Activated CD8-positive, alpha-beta memory T cell treated with anti-CD3 and anti-CD28 coated beads for 48 hours (primary cell): ENCODE data around the gene MTHFD1L.
"Not testable (repeated sequence)": the region's sequence is repeated elsewhere in the genome, so short reads cannot be mapped to it uniquely, and the experiment has no call there.

Experiments
- DNase-seq, 3 experiments: peaks; one replicate each; pipeline ENCODE4 v3.0.0-alpha.2; 2020; ENCODE audit warnings: low read depth in 2 of 3, low spot score in 2 of 3

The MTHFD1L gene

GRCh38 chr6:151014404-151015100 lies 149.1 kb downstream of the MTHFD1L start:
- peak in 1 of 3 experiments; percentile 25 for DNase-seq

DNA sequence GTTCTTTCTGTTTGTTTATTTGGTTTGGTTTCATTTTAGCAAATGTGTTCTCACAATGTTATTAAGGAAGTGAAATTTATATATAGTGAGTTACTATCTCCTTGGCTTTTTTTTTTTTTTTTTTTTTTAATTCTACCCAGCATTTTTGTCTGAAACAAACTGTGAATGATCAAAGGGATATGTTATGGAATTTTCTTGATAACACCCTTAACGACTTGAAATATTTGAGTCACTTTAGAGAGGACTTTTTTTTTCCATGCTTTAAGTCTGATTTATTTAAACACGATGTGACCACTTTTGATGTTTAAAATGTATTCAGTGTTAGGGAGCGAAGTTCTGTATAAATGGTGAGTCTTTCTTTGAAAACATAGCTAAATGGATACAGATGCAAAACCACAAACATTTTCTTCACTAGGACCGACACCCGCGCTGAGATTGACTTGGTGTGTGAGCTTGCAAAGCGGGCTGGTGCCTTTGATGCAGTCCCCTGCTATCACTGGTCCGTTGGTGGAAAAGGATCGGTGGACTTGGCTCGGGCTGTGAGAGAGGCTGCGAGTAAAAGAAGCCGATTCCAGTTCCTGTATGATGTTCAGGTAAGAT lies 149.7 kb downstream of the MTHFD1L start:
- DNase-seq: no peak

GRCh38 chr6:151016107-151016506 lies 150.6 kb downstream of the MTHFD1L start:
- DNase-seq: no peak

DNA sequence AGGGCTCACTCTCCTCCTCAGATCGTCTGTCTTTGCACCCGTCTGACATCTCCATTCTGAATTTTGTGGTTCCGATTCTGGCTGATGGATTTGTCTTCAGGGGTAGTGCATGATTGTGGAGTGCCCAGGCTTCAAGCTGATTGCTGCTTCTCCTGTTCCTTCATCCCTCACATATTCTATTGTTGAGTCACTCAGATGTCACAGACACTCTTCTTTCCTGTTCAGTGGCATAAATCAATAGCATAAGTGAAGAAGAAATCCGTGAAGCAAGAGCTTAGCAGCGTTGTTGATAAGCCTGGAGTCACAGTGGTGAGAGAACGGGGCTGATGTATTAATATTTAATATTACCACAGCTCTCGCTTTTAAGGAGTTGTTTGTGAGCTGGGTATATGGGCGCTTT lies 152.5 kb downstream of the MTHFD1L start:
- no peak for DNase-seq

- DNase-seq: no peak
Observed at GRCh38 chr6:151018911-151019782, 153.6 kb downstream of the MTHFD1L start.

DNA sequence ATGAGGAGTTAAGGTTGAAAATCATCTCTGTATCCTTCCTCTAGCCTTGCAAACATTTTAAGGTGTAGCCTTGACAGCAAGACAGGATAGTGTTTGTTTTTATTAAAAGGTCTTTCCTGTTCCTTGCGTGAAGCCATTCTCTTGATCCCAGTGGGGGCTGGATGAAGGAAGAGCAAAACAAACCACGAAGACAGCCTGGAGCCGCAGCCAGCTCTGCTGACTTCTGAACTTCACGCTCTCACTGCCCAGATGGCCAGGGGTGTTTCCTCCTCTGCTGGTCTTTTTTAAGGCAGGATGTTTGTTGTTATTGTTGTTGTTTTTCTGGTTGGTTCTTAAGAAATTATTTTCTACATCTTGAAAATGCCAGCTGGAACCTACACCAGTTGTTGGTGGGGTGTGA lies 156.4 kb downstream of the MTHFD1L start:
- no peak for DNase-seq

- DNase-seq: no peak
Observed at GRCh38 chr6:151022492-151022891, 157.0 kb downstream of the MTHFD1L start.

DNA sequence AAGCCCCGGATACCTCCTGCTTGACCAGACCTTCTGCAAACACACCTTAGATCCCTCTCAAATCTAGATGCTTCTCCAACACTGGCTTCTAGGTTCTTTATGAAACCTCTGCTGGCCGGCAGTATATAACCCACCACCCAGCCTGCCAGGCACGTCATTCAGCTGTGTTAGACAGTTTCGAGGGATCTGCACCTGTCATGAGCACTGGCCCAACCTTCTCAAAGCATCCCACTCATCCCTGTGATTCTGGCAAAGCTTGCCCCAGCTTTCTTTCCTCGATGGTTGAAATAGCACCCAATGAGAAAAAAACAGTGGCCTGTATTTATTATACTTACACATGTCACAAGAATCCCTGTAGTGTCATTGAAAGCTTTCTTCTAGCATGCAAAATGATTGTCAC lies 157.8 kb downstream of the MTHFD1L start:
- DNase-seq: no peak

- no peak for DNase-seq
Observed at GRCh38 chr6:151024597-151024996, 159.1 kb downstream of the MTHFD1L start.

DNA sequence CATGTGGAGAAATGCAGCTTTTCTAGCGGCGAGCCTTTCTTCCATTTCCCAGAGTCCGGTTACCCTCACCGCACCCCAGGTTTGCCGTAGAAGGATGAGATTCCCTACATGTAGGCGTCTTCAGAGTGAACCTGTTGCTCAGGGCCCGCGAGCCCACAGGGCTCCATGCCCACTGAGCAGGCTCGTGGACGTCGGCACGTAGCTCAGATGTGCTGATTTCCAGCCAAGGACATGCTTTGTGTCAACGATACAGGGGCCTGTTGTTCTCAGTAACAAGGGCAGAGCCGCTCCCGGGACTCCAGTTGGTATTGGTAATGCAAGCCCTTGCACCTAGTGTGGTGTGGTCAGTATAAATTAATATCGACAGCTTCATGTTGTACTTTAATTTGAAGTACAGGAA lies 159.6 kb downstream of the MTHFD1L start:
- no peak for DNase-seq

- DNase-seq: no peak
Observed at GRCh38 chr6:151026041-151026663, 160.7 kb downstream of the MTHFD1L start.

GRCh38 chr6:151027295-151027747 lies 161.8 kb downstream of the MTHFD1L start:
- DNase-seq: no peak

DNA sequence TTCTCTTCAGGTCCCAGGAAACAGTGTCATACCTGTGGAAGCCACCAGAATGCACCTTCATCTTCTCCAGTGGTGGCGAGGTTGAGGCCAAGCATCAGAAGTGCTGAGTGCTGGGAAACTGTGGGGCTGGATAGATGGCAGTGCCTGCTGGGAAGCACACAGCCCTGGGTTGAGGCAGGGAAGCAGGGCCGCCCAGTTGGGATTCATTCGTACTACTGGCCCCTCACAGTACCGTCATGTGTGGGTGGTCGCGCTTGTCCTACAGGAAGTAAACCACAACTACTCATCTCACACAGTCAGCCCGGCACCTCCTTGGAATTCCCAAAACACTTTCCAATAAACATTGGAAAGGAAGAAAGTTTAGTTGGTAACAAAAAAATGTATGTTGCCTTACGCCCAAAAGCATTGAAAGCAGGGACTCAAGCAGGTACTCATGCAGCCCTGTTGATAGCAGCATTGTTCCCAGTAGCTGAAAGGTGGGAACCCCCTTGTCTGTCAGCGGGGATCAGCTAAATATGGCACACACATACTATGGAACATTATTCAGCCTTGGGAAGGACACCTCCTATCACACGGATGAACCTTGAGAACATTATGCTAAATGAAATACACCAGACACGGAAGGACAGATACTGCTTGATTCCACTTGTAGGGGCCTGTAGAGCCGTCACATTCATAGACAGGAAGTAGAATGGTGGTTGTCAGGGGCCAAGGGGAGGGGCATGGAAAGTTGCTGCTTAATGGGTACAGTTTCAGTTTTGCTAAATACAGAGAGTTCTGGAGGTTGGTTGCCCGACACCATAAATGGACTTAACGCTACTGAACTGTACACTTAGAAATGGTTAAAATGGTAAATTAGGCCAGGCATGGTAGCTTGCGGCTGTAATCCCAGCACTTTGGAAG lies 162.7 kb downstream of the MTHFD1L start:
- no peak for DNase-seq

GRCh38 chr6:151029970-151030369 lies 164.5 kb downstream of the MTHFD1L start:
- no peak for DNase-seq

GRCh38 chr6:151032034-151032433 lies 166.5 kb downstream of the MTHFD1L start:
- DNase-seq: no peak

DNA sequence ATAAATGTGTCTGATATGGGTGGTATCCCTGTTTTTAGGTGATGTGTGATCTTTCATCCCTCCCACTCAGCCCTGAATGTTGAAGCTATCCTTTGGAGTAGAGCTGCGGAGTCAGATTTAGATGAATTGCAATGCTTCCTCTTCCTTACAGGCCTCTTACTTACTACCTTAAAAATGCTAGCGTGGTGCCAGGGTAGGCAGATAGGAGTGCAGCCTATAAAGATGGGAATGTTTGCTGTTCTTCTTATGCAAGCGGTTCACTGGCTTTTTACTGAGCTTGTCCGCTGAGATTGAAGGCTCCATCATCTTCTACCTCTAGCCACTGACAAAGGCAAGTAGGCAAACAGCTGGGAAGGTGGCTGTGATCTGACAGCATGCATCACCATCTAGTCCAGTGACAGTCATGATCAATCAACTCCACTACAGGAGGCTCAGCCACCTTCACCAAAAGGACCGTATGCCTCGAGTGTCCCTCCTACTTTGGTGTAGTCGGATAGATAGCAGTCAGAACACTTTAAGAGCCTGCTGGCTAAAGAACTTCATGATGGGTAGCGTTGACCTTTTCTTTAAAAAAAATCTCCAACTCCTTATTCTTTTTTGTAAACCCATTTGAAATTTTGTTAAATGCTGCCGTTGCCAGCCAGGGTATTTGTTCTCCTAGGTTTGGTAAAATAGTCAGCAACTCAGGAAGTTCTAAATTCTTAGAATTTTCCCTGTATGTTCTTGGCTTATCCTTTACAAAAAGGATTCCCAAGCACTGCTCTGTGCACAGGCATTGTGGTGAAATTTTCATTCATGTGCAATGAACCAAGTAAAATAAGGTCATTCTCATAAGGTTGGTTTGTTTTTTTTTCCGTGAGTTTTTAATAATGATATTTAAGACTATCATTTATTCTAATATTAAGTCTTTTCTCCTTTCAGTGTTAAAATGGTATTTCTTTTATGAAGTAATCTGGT lies 169.6 kb downstream of the MTHFD1L start:
- DNase-seq: no peak

- not testable (repeated sequence) for DNase-seq
Observed at GRCh38 chr6:151036211-151036721, 170.8 kb downstream of the MTHFD1L start.

DNA sequence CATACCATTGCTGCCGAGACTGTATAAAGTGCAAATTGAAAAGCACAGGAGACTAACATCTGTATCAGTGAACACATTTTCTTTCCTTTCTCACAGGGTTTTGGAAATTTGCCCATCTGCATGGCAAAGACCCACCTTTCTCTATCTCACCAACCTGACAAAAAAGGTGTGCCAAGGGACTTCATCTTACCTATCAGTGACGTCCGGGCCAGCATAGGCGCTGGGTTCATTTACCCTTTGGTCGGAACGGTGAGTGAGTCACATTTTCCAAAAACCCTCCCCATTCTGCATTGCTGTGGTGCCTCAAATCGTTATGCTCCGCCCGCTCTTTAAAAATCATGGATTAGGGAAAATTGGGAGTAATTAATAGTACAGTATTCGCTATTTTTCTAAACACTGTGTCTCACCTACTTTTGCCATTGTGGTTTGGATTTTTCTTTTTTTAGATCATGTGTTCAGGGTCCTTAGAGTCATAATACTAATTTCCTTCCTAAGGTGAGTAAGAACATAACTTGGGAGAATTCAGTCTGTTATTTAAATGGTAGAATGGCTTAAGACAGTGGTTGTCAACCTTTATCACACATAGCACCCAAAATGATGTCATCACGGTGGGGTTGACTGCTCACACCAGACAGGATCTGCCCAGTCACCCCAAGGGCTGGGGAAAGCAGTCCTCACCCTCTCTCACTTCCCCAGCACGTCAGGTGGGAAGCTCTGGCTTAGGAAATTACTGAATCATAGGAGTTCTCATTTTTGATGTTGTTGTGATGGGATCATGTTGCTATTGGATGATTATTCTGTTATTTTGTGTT lies 171.6 kb downstream of the MTHFD1L start:
- no peak for DNase-seq
